GM19025 (cell line): ENCODE results near the gene WDR5.

Experiments used
- ATAC-seq: cut with Tn5 transposase; IDR thresholded peaks from one replicate; pipeline ENCODE4 v1.9.1; 2021; ENCODE audit warnings: mild to moderate bottlenecking, low read depth, moderate library complexity; ENCODE audit not compliant: unreplicated experiment

The WDR5 gene

DNA sequence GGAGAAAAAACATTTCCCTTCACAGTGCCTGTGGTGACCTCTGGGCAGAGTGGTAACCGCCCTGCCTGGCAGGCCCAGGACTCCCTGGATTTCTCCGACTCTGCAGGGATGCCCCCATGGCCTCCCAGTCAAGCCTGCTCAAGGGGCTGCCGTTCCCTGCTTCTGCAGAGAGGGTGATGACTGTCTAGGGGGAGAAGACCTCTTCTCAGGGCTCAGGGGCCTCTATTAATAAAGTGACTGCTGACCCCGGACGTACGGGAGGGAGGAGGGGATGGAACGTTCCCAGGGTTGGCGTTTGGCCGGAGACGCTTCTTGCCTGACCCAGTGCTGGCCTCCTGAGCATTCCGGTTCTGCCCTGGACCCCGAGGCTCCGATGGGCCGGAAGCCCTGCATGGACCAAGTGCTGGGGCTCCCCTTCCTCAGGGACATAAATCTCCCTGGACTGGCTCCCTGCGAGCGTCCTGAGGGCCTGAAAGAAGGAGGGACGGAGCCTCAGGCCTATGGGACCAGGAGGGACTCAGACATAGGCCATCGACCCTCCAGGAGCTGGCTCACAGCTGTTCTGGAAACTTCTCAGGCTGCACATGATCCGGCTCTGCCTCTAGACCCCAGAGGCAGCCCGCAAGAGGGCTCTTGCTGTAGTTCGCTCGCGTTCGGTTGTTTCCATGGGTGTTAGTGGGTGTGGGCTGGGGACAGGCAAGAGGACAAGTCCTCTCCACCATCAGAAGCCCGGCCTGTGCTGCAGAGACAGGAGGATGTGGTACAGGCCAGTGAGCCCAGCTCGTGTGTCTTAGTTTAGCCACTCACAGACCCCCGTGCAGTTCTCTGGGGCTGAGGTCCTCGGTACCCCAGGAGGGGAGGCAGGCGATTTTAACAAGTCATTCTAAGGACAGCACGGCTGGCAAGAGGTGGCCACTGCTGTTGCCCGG is 36.6 kb downstream of the WDR5 start:
- no peak for ATAC-seq

DNA sequence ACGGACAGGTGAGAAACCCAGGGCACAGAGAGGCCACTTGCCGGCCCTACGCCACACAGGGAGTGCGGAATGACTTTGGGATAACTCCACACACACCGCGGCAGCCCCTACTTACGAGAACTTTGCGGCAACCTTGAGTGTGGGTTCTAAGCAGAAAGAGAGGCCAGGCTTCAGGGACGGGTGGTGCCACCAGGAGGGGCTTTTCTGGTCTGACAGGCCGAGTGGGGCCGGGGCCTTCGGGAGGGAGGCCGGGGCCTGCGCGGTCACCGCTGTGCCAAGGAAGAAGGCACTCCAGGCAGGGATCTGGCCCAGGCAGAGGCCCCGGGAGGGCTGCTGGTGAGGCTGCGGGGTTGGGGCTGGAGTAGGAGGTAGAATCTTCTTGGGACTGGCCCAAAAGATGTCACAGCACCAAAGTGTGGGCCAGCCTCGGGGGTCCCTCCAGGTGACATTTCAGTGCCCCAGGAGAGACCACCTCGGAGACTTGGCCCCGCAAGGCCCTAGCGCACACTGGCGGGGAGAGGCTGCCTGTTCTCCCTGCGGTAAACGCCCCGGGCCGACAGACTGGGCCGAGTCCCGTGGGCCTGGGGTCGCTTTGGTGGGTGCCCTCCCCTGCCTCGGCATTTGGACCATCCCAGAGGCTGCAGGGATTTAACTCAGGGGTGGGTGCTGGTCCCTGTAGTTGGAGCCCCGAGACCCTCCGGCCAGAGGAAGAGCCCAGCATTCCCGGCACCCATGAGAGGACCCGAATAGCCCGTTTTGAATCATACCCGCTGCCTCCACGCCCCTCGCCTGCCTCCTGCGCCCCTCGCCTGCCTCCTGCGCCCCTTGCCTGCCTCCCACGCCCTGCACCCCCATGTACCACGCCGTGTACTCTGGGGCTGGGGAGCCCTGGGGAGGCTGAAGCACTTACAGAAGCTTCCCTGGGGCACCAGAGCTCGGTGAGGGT is 37.5 kb downstream of the WDR5 start:
- ATAC-seq: no peak

DNA sequence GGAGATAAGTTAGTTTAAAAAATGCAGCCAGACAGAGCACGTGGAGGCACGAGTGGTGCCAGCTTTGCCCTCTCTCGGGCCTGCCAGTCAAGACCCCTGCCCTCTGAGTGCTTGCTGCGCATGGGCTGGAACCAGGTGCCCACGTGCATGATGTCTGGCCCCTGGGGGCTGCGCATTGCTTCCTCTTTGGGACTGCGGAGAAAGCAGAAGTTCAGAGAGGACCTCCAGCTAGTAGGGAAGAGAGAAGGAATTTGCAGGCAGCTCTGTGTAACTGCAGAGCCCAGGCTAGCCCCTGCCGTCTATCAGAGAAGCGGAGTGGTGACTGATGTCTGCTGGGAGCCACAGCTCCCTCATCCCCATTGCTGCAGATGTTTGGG is 38.2 kb downstream of the WDR5 start:
- no peak for ATAC-seq

DNA sequence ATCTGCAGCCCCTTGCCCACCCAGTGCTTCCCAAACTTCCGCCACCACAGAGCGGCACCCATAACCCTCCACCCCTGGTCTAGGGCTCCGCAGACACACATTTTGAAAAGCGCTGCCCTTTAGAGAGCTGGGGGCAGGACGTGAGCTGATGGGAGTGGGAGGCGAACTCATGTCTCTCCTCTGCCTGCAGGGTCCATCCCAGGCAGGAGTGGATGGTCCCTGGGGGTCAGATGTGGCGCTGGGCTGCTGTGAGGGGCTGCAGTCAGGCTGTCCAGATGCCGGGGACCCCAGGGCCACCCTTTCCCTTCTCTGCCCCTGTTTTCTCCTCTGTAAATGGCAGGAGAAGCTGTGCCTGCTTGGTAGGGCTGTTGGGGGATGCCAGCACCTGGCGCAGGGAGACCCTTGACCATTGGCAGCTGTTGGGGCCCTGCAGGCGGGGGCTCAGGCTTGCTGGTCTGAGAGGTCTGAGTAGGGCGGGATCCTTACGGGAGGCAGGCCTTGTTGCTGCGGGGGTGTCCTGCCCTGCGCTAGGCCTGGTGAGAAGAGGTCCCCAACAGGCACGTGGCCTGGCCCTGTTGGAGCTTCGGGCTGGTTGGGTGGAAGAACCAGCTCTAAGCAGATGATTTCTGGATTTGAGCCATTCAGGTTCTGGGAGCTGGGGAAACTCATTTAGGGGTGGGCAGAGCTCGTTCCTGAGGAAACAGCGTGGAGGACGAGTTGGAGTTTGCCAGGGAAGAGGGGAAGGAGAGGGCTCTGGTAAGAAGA is 38.8 kb downstream of the WDR5 start:
- no peak for ATAC-seq

DNA sequence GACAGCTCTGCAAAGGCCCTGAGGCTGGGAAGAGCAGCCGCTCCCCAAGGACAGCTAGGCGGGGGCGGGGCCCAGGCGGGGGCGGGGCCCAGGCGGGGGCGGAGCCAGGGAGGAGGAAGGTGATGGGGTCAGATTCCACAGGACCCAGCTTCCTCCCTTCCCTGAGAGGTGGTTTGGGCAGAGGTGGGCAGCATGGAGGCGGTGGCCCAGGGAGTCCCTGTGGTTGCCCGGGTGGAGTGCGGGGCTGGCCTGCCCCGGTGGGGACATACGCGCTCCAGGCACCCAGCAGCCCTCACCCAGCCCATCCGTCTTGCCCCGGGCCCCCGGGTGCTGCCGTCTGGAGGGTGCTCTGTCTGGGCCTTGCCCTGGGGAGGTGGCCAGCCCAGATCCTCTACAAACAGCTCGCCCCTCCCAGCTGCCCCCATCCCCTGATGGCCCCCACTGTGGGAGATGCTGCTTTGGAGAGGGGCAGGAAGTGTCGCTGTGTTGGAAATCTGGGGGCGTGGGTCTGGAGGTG is 39.5 kb downstream of the WDR5 start:
- ATAC-seq: no peak

DNA sequence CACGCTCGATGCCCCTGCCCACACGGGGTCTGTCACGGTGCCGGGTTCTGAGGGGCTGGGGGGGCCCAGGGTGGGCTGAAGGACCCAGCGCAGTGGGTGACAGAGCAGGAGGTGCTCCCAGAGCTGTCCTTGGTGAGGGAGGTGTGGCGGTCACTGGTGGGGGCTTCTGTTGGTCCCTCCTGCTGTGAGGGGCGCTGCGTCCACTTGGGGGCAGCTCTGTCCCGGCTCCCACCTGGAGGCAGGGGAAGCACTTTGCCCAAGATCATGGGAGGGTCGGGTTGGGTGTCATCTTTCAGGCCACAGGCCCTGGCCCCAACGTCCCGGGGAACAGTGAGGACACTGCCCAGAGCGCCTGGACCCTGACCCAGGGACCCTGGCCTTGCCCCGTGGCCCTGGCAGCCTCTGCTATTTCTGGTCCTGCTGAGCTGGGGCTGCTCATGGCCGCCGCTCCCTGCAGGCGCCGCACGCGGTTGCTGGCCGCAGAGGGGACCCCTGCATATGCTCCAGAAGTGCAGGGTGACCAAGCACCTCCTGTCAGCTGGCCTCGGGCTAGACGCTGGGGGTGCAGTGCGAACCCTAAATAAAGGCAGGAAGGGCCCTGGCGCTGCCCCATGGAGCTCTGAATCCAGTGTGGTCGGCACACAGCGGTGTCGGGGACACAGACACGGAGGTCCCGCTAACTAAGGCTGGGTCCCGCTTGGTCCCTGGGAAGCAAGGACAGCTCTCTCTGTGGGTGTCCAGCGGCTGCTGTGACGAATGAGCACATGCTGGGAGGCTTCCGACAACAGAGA is 40.1 kb downstream of the WDR5 start:
- ATAC-seq: no peak

DNA sequence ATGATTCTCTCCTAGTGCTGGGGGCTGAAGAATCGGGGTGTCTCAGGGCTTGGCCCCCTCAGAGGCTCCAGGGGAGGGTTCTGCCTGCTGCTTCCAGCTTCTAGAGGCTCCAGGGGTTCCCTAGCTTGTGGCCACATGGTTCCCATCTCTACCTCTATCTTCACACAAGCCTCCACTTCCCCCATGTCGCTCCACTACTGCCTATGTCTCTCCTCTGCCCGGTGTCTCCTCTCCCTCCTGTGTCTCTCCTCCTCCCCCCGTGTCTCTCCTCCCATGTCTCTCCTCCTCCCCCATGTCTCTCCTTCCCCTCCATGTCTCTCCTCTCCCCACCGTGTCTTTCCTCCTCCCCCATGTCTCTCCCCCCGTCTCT is 40.7 kb downstream of the WDR5 start:
- no peak for ATAC-seq

DNA sequence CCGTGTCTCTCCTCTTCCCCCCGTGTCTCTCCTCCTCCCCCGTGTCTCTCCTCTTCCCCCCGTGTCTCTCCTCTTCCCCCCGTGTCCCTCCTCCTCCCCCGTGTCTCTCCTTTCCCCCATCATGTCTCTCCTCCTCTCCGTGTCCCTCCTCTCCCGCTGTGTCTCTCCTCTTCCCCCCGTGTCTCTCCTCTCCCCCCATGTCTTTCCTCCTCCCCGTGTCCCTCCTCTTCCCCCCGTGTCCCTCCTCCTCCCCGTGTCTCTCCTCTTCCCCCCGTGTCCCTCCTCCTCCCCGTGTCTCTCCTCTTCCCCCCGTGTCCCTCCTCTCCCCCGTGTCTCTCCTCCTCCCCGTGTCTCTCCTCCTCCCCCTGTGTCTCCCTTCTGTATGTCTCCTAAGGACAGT is 41.3 kb downstream of the WDR5 start:
- ATAC-seq: no peak

DNA sequence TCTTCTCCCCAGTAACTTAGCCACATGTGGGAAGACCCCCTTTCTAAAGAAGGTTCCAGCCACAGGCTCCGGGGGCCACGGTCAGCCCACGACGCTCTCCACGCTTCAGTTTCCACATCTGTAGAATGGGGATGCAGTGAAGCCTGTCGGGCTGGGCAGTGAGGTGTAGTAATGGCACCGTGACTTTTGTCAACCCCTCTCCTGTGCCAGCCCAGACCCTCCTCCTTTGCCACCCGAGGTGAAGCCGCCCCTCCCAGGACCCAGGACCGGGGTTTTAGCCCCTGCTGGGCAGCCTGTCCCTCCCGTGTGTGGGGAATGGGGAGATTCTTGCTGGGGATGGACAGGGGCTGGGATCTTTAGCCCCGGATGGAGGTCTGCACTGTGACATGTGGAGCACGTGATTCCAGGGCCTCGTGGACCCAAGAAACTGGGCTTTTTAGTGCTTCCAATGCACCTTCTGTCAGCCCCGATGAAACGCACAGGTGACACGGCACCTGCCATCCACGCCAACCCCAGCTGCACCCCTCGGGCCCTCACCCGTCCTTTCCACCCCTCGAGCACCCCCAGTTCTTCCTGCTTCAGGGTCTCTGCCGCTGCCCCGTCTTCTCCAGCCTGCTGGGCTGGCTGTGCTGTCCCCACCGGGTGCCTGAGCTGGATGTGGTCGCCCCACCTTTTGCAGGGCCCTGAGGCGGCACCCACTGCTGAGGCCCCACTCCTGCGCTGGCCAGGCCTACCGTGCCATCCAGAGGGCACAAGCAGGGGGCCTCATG is 41.9 kb downstream of the WDR5 start:
- ATAC-seq: no peak

DNA sequence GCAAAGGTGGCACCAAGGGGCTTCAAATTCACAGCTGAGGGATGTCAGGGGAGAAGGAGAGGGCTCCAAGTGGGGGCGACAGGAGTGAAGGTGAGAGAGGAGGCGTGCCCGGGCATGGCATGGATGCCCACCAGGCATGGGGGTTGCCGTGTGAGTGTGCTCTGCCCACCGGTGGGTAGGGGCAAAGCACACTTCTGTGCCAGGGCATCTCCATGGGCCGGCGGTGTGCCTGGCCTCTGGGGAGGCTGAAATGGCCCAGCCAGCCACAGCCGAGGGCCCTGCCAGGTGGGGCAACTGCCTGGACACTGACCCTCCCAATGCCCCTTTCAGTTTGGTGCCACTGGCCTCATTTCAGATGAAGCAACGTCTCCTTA is 42.5 kb downstream of the WDR5 start:
- ATAC-seq: no peak

DNA sequence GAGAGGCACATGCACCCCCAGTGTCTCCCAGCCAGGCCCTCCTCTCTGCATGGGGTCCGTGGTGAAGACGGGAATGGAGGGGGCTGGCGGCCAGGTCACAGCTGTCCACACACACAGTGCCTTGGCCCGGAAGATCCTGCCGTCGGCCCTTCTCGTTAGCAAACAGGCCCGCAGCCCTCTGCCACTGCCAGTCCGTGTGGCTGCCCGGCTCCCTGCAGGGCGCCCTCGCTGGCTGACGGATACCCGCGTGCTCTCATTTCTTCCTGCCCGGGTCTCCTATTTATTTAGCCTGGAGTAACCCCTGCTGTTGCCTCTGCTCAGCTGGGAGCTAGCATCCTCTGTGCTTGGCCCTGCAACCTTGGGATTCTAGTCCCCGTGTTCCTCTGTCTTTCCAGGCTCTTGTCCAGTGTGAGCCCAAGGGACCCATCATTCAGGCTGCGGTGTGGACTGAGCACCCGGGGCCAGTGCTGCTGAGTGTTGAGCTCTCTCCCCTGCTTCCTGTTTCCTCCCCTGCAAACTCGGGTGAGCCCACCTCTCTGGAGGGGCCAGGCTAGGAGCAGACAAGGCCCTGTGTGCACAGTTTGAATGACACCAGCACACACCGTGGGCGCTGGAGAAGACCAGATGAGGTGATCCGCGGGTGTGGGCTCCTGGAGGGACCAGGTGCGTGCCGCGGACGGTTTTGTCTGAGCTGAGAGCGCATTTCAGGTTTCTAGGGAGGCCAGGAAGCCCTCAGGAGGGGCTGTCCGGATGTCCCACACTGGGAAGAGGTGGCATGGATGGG is 43.1 kb downstream of the WDR5 start:
- no peak for ATAC-seq

DNA sequence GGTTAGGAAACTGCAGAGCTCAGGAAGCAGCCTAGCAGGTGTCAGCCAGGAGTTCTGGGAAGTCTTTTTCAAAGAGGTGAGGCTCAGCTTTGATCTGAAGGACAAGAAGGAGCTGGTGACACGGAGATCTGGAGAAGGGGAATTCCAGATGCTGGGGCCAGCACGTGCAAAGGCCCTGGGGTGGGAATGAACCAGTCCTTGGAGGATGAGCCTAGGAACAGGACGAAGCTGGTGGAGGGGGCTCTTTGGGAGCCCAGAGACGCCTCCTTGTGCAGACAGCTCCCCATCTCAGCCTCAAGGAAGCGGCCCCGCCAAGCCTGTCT is 43.7 kb downstream of the WDR5 start:
- ATAC-seq: no peak

DNA sequence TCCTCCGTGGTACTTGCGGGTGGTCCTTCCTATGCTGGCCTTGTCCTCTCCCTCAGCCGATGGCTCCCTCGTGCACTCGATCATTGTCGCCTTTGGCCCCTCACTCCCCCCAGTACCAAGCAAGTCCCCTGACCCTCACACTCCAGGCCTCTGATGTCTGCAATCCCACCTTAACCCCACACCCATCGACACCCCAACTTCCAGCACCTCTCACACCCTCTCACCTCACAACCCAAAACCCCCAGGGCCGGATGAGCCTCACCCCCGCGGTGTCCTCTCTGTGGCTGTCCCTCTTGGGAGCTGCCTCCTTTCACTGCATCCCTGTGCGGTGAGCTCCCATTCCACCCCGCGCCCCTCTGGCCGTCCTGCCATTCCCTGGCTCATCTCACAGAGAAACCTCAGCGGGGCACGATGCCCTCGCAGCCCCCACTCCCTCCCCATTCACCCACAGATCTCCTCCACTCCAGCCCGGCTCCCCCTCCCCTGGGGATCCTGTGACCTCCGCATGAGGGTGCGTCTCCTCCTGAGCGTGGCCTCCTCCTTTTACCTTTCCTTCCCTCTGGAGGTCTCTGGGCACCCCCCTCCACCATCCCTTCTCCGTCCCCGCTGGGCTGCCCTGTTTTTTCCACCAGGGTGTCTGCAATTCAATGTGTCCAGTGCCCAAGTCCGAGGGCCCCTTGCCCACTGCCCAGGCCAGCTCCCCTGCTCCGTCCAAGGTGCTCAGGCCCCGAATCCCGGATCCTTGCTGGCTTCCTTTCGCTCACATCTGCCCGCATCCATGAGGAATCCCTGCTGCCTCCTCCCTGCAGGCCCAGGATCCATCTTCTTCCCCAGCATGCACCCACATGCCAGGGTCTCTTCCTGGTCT is 44.3 kb downstream of the WDR5 start:
- no peak for ATAC-seq

DNA sequence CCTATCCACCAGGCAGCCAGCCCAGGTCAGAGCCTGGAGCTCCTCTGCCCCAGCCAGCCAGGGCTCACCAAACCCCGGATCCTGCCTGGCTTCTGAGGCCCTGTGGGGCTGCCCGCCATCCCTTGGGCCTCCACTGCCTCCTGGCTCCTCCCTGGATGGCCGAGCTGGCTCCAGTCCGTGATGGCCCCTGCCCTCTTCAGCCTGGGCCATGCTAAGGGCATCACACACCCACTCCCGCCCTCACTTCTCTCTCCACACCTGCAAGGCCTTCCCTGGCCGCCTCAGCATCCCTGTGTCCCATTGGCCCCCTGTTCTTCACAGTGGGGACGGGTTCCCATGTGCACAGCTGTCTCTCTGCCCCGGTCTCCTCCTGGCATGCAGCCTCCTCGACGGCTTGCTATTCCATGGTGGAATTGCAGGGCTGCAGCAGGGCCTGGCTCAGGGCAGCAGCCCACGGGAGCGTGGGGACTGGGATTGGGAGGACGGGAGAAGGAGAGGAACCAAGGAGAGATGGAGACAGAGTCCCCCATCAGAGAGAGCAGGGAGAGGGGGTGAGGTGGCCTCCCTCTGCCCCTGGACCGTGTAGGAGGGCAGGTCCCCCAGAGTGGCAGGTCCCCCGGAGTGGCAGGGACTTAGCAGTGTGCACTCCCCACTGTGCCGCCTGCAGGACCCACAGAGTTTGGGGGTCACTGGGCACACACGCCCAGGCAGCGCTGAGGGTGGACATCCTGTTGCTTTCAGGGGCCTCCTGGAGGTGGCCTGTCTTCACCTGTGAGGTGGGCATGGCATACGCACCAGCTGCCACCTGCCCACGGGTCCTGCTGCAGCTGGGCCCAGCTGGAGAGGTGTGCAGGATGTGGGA is 45.1 kb downstream of the WDR5 start:
- ATAC-seq: no peak

DNA sequence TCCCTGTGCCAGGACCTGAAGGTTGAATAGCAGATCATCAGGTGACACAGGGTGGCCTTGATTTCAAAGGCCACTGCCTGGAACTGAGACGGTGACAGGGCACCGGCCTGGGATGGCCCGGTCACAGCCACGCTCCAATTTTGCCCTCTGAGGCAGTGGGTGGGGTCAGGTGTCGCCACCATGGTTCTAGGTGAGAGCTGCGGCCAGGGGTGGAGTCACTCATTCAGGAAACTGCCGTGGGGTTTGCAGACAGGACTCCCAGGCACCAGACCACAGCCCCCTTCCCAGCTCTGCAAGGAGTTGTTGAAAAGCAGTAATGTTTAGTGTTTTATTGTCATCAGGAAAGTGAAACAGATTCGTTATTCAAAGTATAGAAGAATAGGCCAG is 45.8 kb downstream of the WDR5 start:
- no peak for ATAC-seq

DNA sequence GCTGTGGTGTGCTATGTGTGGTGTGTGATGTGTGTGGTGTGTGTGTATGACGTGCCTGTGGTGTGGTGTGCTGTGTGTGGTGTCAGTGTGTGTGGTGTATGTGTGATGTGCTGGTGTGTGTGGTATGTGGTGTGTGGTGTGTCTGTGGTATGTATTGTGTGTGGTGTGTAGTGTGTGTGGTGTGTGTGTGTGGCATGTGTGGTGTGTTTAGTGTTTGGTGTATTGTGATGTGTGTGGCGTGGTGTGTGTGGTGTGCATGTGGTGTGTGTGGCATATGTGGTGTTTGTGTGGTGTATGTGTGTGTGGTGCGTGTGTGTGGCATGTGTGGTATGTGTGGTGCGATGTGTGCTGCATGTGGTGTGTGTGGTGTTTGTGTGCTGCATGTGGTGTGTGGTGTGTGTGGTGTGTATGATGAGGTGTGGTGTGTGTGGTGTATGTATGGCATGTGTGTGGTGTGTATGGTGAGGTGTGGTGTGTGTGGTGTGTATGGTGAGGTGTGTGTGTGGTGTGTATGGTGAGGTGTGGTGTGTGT is 46.7 kb downstream of the WDR5 start:
- no peak for ATAC-seq
